HG02610 (cell line): ENCODE results near the gene TRIM24.
A peak's percentile ranks its signal among the peaks of the same experiment; 100 is the strongest.

ENCODE experiments used
- ATAC-seq: cut with Tn5 transposase; IDR thresholded peaks from one replicate; pipeline ENCODE4 v1.9.1; 2021; ENCODE audit warnings: mild to moderate bottlenecking, moderate library complexity; ENCODE audit not compliant: unreplicated experiment

TRIM24 gene

GRCh38 chr7:138568655-138569054 is 108.6 kb downstream of the TRIM24 start:
- ATAC-seq = no peak

DNA sequence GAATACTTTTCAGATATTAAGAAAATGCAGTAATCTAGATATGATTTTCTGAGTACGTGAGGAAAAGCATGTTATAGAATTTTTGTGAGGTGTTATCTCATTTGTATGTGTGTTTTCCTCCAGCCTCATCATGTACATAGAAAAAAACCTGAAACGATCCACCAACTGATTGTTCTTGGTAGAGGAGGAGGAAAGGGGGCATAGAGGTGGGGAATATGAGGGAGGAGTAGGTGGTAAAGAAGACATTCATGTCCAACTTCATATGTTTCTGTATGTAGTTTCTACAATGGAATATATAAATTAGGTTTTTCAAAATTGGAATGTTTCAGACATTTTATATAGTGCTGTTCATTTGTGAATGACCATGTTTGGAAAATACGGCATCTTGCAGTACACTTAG is 109.4 kb downstream of the TRIM24 start:
- ATAC-seq = no peak

- ATAC-seq = no peak
These were observed 110.7 kb downstream of the TRIM24 start for GRCh38 chr7:138570715-138571114.

- ATAC-seq = no peak
These were observed 113.7 kb downstream of the TRIM24 start for GRCh38 chr7:138573741-138574140.

GRCh38 chr7:138575897-138576428 is 115.9 kb downstream of the TRIM24 start:
- ATAC-seq = no peak

GRCh38 chr7:138579136-138579535 is 119.1 kb downstream of the TRIM24 start:
- no peak for ATAC-seq

DNA sequence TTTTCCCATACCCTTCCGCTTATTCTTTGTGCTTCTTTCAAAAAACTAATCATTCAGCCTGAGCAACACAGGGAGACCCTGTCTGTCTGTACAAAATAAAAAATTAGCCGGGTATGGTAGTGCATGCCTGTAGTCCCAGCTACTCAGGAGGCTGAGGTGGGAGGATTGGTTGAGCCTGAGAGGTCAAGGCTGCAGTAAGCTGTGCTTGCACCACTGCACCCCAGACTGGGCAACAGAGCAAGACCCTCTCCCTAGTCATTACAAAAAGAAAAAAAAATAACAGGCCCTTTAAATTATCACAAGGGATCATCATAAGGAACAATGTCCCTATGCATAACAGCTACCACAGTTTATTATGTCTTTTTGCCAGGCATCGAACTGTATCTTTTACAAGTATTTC is 119.6 kb downstream of the TRIM24 start:
- ATAC-seq = no peak

DNA sequence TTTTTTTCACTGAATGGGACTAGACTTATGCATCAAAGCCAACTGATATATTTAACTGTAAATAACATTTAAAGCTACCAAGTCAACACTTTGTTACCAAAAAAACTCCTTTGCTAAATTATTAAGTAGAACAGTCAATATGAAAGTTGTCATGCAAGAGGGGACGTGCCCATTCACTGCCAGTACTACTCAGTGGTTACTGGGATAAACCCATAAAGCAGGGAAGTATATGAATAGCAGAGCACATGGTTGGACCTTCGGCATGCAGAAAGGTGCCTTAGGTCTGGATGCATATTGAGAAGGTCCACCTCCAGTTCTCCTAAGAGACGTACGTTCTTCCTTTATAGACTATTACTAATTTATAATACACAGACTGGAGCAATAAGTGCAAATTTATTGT is 121.0 kb downstream of the TRIM24 start:
- ATAC-seq = no peak

- ATAC-seq = no peak
These were observed 124.2 kb downstream of the TRIM24 start for GRCh38 chr7:138584283-138584682.

DNA sequence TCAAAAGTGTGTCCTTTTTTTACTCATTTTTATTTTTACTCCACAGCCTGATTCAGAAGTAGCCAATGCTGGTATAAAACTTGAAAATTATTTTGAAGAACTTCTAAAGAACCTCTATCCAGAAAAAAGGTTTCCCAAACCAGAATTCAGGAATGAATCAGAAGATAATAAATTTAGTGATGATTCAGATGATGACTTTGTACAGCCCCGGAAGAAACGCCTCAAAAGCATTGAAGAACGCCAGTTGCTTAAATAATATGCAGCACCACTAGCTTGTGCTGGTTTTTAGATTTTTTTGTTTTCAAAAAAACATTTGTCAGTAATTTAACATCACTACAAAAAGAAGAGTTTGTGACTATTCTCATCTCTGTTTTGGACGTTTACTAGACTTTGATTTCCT is 124.6 kb downstream of the TRIM24 start:
- ATAC-seq = no peak

- ATAC-seq = no peak
These were observed 125.4 kb downstream of the TRIM24 start for GRCh38 chr7:138585283-138585993.

- ATAC-seq = no peak
These were observed 127.4 kb downstream of the TRIM24 start for GRCh38 chr7:138587485-138587884.

- no peak for ATAC-seq
These were observed 128.9 kb downstream of the TRIM24 start for GRCh38 chr7:138588986-138589385.

GRCh38 chr7:138590154-138590553 is 130.1 kb downstream of the TRIM24 start:
- ATAC-seq = no peak

DNA sequence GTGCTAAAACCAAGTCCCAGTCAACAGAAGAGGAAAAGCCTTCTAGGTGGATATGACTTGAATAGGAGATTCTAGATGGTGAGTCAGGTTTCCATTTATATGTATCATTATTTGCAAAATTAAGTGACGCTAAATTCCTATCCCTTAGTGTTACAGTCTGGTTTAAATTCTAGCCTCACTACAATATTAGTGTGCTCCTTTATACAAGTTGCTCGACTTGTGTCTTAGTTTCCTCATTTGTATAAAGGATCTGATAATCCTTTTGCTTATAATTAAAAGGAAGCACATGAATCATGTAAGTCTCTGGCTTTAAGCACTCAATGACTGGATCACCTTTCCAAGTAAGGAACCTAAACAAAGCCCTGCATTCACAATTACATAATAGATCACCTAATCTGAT is 135.4 kb downstream of the TRIM24 start:
- no peak for ATAC-seq

GRCh38 chr7:138602451-138602850 is 142.4 kb downstream of the TRIM24 start:
- ATAC-seq = no peak

DNA sequence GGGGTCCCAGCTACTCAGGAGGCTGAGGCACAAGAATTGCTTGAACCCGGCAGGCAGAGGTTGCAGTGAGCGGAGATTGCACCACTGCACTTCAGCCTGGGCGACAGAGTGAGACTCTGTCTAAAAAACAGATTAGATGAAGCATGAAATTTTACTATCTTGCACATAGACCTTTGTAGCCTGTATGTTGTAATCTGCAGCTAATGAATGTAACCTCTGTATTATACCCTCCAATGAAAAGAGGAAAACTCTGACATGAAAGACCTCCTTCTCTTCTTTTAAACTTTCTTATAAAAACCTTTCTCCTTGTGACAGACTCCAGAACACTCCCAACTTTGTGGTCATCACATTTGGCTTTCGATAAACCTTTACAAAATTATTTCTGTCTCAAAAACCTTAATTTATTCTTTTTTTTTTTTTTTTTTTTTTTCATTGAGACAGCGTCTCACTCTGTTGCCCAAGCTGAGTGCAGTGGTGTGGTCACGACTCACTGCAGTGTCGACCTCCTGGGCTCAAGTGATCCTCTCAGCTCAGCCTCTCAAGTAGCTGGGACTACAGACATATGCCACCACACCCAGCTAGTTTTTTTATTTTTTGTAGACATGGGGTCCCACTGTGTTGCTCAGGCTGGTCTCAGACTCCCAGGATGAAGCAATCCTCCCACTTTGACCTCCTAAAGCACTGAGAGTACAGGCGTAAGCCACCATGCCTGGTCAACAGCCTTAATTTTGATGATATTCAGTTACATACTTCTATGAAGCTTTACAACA is 143.7 kb downstream of the TRIM24 start:
- no peak for ATAC-seq

DNA sequence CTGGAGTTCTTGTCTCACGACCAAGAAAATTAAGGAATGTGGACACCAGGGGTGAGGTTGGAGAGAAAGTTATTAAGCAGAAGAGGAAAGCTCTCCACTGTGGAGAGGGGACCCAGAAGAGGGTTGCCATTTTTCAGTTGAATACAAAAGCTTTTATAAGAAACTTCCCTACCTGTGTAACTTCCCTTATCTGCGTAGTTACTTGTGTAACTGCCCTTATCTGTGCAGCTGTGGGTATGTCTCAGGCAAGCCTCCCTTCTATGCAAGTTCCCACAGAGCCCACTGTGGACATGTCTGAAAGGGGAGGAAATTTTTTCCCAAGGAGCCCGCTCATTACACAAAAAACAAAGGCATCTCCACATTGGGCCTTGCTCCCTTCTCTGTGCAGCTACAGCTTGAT is 146.2 kb downstream of the TRIM24 start:
- ATAC-seq = no peak

DNA sequence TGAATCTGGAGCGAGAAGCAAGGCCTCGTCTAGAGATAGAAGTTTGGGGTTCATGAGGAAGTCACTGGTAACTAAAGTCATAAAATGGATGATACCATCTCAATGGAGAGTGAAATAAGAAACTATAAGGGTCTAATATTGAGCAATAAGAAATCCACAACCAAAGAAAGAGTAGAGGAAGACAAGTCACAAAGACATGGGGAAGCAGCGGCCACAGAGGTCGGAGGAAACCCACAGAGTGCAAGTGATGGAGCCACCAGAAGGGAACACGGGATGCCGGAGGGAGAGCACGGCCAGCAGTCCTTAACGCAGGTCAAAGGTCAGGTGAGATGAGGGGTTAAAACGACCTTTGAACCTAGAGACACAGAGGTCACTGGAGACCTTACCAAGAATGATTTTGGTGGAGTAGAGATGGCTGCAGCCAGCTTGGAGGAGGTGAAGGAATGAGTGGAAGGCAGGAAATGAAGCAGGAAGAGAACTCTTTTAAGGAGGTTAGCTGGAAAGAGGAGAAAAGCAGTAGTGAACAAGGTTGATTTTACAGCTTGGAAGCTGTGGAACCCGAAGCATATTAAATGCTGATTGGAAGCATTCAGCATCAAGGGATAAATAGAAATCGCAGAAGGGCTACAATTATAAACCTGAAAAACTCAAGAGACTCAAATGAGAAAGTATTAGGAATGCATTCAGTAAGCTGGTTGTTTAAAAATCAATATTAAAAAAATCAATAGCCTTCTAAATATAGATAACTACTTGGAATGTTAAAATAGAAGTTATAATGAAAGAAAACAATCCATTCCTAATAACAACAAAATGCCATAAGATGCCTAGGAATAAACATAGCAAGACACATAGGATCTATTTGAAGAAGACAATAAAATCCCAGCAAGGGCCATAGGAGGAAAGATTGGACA is 147.4 kb downstream of the TRIM24 start:
- no peak for ATAC-seq

DNA sequence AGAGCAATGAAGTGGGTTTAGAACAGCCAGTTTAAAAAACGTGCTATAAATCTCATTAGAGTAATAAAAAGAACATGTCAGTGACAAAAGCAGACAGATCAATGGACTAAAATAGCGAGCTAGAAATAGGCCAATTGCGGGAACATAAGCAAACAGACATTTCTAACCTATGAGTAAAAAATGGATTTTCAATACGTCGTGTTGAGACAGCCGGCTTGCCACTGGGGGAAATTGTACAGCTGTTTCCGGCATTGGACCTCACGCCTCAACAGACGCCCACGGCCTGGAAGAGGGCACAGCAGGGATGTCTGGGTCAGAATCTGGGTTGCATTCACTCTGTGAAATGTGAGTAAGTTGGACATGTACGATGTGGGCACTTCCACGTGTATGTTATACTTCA is 148.2 kb downstream of the TRIM24 start:
- peak; percentile 69 for ATAC-seq

GRCh38 chr7:138610671-138611170 is 150.7 kb downstream of the TRIM24 start:
- no peak for ATAC-seq
